Measurements from ENCODE around the gene LAMA2. TPM values are rescaled to one million over a fixed set of nuclear protein-coding genes. Genes with fewer than 3 reads are reported as not detected.

LAMA2 gene
- polyA plus RNA-seq, 1 donor from 2014 or later = 2.5 TPM

- Histone ChIP-seq H3K27me3 (ENCODE audit: insufficient read depth, low read depth, low read length) (no peaks in the 10 kb centered on the region), H3K4me3 (ENCODE audit: low read length) (no peak overlapping the region), H3K27ac (ENCODE audit: low read length) (no peak overlapping the region), H3K9me3 (ENCODE audit: low read length) (no peaks in the 10 kb centered on the region), H3F3A (ENCODE audit: insufficient read depth, low read length, poor library complexity, severe bottlenecking) (no peaks in the 10 kb centered on the region), H2AFZ (ENCODE audit: low read depth, low read length) (no peak overlapping the region), H3K9ac (ENCODE audit: low read length) (no peak overlapping the region), H3K9me2 (ENCODE audit: insufficient read depth, low read length) (no peaks in the 10 kb centered on the region), H3K36me3 (ENCODE audit: insufficient read depth, low read length) (no peaks in the 10 kb centered on the region), H3K79me2 (replicated peaks; ENCODE audit: insufficient read depth, low read length) (no peaks in the 10 kb centered on the region), H3K4me2 (ENCODE audit: low read length) (no peak overlapping the region), H4K20me1 (ENCODE audit: insufficient read depth) (no peaks in the 10 kb centered on the region)
- TF ChIP-seq CTCF (IDR thresholded peaks at IDR 0.05; ENCODE audit: poor library complexity, severe bottlenecking) = no peak
- no peak for TF ChIP-seq POLR2AphosphoS5 (IDR thresholded peaks at IDR 0.05)
- no peak for TF ChIP-seq EP300 (conservative IDR thresholded peaks at IDR 0.05; ENCODE audit: poor library complexity, severe bottlenecking)
- TF ChIP-seq TAF1 (IDR thresholded peaks at IDR 0.05; ENCODE audit: low read depth) = no peak
- TF ChIP-seq RAD21 (conservative IDR thresholded peaks at IDR 0.05) = no peak
- TF ChIP-seq SMC3 (conservative IDR thresholded peaks at IDR 0.05; ENCODE audit: poor library complexity) = no peak
- no peak for TF ChIP-seq EZH2 (IDR thresholded peaks at IDR 0.05; ENCODE audit: borderline replicate concordance, insufficient read depth, low read length, poor library complexity, severe bottlenecking)
- no peak for TF ChIP-seq REST (IDR thresholded peaks at IDR 0.05; ENCODE audit: borderline replicate concordance)
- no peak for TF ChIP-seq MXI1 (conservative IDR thresholded peaks at IDR 0.05; ENCODE audit: poor library complexity, severe bottlenecking)
Measured at GRCh38 chr6:129069006-129069405, 186.1 kb downstream of the LAMA2 start.

GRCh38 chr6:129073051-129073450 is 190.1 kb downstream of the LAMA2 start:
- Histone ChIP-seq H3K9me3 (ENCODE audit: low read length) (no peaks in the 10 kb centered on the region), H3K9me2 (ENCODE audit: insufficient read depth, low read length) (no peaks in the 10 kb centered on the region), H3K4me2 (ENCODE audit: low read length) (no peak overlapping the region), H3K36me3 (ENCODE audit: insufficient read depth, low read length) (no peaks in the 10 kb centered on the region), H3K4me3 (ENCODE audit: low read length) (no peak overlapping the region), H3K9ac (ENCODE audit: low read length) (no peak overlapping the region), H3K27me3 (ENCODE audit: insufficient read depth, low read depth, low read length) (no peaks in the 10 kb centered on the region), H4K20me1 (ENCODE audit: insufficient read depth) (no peaks in the 10 kb centered on the region), H2AFZ (ENCODE audit: low read depth, low read length) (no peak overlapping the region), H3F3A (ENCODE audit: insufficient read depth, low read length, poor library complexity, severe bottlenecking) (no peaks in the 10 kb centered on the region), H3K27ac (ENCODE audit: low read length) (no peak overlapping the region), H3K79me2 (replicated peaks; ENCODE audit: insufficient read depth, low read length) (no peaks in the 10 kb centered on the region)
- TF ChIP-seq CTCF (IDR thresholded peaks at IDR 0.05; ENCODE audit: poor library complexity, severe bottlenecking) (no peak), RAD21 (conservative IDR thresholded peaks at IDR 0.05) (no peak), EP300 (conservative IDR thresholded peaks at IDR 0.05; ENCODE audit: poor library complexity, severe bottlenecking) (no peak), EZH2 (IDR thresholded peaks at IDR 0.05; ENCODE audit: borderline replicate concordance, insufficient read depth, low read length, poor library complexity, severe bottlenecking) (no peak), TAF1 (IDR thresholded peaks at IDR 0.05; ENCODE audit: low read depth) (no peak), MXI1 (conservative IDR thresholded peaks at IDR 0.05; ENCODE audit: poor library complexity, severe bottlenecking) (no peak), REST (IDR thresholded peaks at IDR 0.05; ENCODE audit: borderline replicate concordance) (no peak), SMC3 (conservative IDR thresholded peaks at IDR 0.05; ENCODE audit: poor library complexity) (no peak), POLR2AphosphoS5 (IDR thresholded peaks at IDR 0.05) (no peak)
